ENCODE measurements around the gene MYO10. TPM values are rescaled to one million over a fixed set of nuclear protein-coding genes. Genes with fewer than 3 reads are reported as not detected.
"Not testable (repeated sequence)": the region's sequence is repeated elsewhere in the genome, so short reads cannot be mapped to it uniquely, and the experiment has no call there.

MYO10 gene
- total and polyA plus RNA-seq, 2 donors (not counting 3 experiments of a cell fraction or from before 2014, with no cell fraction given), result 36.0 to 148 TPM

- intact Hi-C loops (cut with micrococcal nuclease), result no loop called here
- dilution Hi-C loops (cut with MboI; ENCODE audit: extremely low pct_ligation_motif_present, low sequenced_read_pairs), result no loop called here
- Histone ChIP-seq H3K9me1 (replicated peaks; ENCODE audit: control insufficient read depth, extremely low read depth, insufficient read depth, low read length) (no peaks in the 10 kb centered on the region), H3K27ac (ENCODE audit: insufficient read depth, low read depth, low read length) (no peak overlapping the region), H3K9me3 (replicated peaks; ENCODE audit: control insufficient read depth, insufficient read depth, low read length) (no peaks in the 10 kb centered on the region), H3K4me3 (replicated peaks in 1 of 3; ENCODE audit: insufficient read depth in 1 of 3, low read depth in 1 of 3, low read length in 3 of 3) (no peak overlapping the region), H3K36me3 (ENCODE audit: control insufficient read depth in 2 of 2, extremely low read depth in 1 of 2, insufficient read depth in 2 of 2, low read length in 2 of 2) (peaks cover 3 to 9% of the 10 kb centered on the region in 2 experiments), H3K9ac (replicated peaks; ENCODE audit: extremely low read depth, insufficient read depth, low read length) (no peak overlapping the region), H3K27me3 (ENCODE audit: control insufficient read depth in 2 of 2, insufficient read depth in 2 of 2, low read length in 2 of 2) (no peaks in the 10 kb centered on the region), H4K20me1 (replicated peaks; ENCODE audit: control insufficient read depth, extremely low read depth, insufficient read depth, low read length) (no peaks in the 10 kb centered on the region), H3K4me1 (ENCODE audit: control insufficient read depth, extremely low read depth, insufficient read depth, low read length) (peaks cover 38% of the 10 kb centered on the region), H2AFZ (ENCODE audit: low read depth, low read length) (no peak overlapping the region), H3K4me2 (ENCODE audit: insufficient read depth, low read length) (no peak overlapping the region), H3K79me2 (ENCODE audit: control insufficient read depth, insufficient read depth, low read length) (peaks cover 21% of the 10 kb centered on the region)
- FAIRE-seq, result no peak
- ChIA-PET CTCF (no interaction called here), POLR2A (no interaction called here)
- BruUV-seq (replicated peaks), result no TSS peak
- DNase-seq (ENCODE audit: low read depth, low spot score), result no peak
- no peak for TF ChIP-seq GATA2 (IDR thresholded peaks at IDR 0.05; ENCODE audit: insufficient read depth, insufficient read length, low read depth, low read length)
- TF ChIP-seq MAX (IDR thresholded peaks at IDR 0.05; ENCODE audit: insufficient read depth, insufficient read length), result no peak
- no peak for TF ChIP-seq POLR2AphosphoS5 (IDR thresholded peaks at IDR 0.05; ENCODE audit: insufficient read depth, low read depth, low read length)
- no peak for TF ChIP-seq EZH2 (IDR thresholded peaks at IDR 0.05; ENCODE audit: borderline replicate concordance, low read depth, low read length, severe bottlenecking)
- TF ChIP-seq POLR2A (IDR thresholded peaks at IDR 0.05; ENCODE audit: low read depth, low read length), result no peak
- no peak for TF ChIP-seq FOS (IDR thresholded peaks at IDR 0.05; ENCODE audit: borderline replicate concordance, insufficient read depth, low read length)
- no peak for TF ChIP-seq MYC (IDR thresholded peaks at IDR 0.05; ENCODE audit: low read depth, low read length)
- no peak for TF ChIP-seq JUN (IDR thresholded peaks at IDR 0.05; ENCODE audit: borderline replicate concordance, insufficient read depth, insufficient read length, low read depth)
- TF ChIP-seq CTCF (IDR thresholded peaks at IDR 0.05; ENCODE audit: extremely low read depth in 1 of 2, insufficient read depth in 1 of 2, low read depth in 1 of 2, low read length in 2 of 2), result no peak
These were observed 195.8 kb downstream of the MYO10 start for GRCh38 chr5:16740066-16740810.

- not testable (repeated sequence) for DNase-seq (ENCODE audit: low read depth, low spot score); FAIRE-seq; H3K9ac ChIP-seq (replicated peaks; ENCODE audit: extremely low read depth, insufficient read depth, low read length)
These were observed 197.7 kb downstream of the MYO10 start for GRCh38 chr5:16738393-16738792.

More at GRCh38 chr5:16738393-16738792, 197.7 kb downstream of the MYO10 start:
- H3K4me2 ChIP-seq (ENCODE audit: insufficient read depth, low read length); POLR2A ChIA-PET; intact Hi-C loops (cut with micrococcal nuclease); H3K36me3 ChIP-seq (ENCODE audit: control insufficient read depth in 2 of 2, extremely low read depth in 1 of 2, insufficient read depth in 2 of 2, low read length in 2 of 2); H4K20me1 ChIP-seq (replicated peaks; ENCODE audit: control insufficient read depth, extremely low read depth, insufficient read depth, low read length); H3K27ac ChIP-seq (ENCODE audit: insufficient read depth, low read depth, low read length); H3K4me3 ChIP-seq (replicated peaks in 1 of 3; ENCODE audit: insufficient read depth in 1 of 3, low read depth in 1 of 3, low read length in 3 of 3); BruUV-seq (replicated peaks); H2AFZ ChIP-seq (ENCODE audit: low read depth, low read length); H3K9me3 ChIP-seq (replicated peaks; ENCODE audit: control insufficient read depth, insufficient read depth, low read length); dilution Hi-C loops (cut with MboI; ENCODE audit: extremely low pct_ligation_motif_present, low sequenced_read_pairs); H3K9me1 ChIP-seq (replicated peaks; ENCODE audit: control insufficient read depth, extremely low read depth, insufficient read depth, low read length); H3K27me3 ChIP-seq (ENCODE audit: control insufficient read depth in 2 of 2, insufficient read depth in 2 of 2, low read length in 2 of 2): not testable (repeated sequence)
- H3K79me2 ChIP-seq (ENCODE audit: control insufficient read depth, insufficient read depth, low read length), result peaks cover 30% of the 10 kb centered on the region
- peaks cover 35% of the 10 kb centered on the region for H3K4me1 ChIP-seq (ENCODE audit: control insufficient read depth, extremely low read depth, insufficient read depth, low read length)
- CTCF ChIA-PET, result interaction anchor here (0.7 to 1.4 kb wide), 2 partner anchors 42 to 48 kb away, joined by 3 to 5 read pairs; no protein-coding TSS in a partner anchor
